DMS79 (cell line): ENCODE measurements around the gene FAM13A.
"Not testable (repeated sequence)": the region's sequence is repeated elsewhere in the genome, so short reads cannot be mapped to it uniquely, and the experiment has no call there.

ENCODE experiments used
- DNase-seq: peaks from one replicate; lab custom pipeline; 2025; lab: John Stamatoyannopoulos, UW

FAM13A gene

DNA sequence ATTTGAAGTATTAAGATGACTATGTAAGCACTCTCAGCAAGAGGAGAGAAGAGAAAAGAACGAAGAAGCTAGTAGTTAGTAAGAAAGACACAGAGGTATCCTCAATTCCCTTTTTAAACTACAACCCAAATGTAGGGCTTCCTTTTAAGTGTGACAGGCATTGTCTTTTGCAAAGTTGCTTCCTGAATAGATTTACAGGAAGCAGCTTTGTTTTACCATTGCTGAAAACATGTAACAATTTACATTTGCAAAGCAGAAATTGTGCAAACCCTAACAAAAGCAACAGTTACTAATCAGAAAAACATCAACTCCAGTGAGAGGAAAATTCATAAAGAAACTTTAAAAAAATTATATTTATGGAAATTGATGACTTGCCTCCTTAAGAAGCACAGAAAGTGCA lies 96.4 kb downstream of the FAM13A start:
- no peak for DNase-seq

DNA sequence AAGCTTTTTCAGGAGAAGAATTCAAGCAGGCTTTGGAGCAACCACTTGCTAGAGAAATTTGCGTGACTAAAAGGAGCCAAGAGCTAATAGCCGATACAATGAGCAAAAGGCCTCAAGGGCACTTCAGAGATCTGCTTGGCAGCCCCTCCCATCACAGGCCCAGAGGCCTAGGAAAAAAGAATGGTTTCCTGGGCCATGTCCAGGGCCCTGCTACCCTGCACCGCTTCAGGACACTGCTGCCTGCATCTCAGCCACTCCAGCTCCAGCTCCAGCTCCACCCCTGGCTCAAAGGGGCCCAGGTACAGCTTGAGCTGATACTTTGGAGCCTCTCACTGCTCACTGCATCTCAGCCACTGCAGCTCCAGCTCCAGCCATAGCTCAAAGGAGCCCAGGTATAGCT lies 98.9 kb downstream of the FAM13A start:
- DNase-seq, result peak; percentile 41

DNA sequence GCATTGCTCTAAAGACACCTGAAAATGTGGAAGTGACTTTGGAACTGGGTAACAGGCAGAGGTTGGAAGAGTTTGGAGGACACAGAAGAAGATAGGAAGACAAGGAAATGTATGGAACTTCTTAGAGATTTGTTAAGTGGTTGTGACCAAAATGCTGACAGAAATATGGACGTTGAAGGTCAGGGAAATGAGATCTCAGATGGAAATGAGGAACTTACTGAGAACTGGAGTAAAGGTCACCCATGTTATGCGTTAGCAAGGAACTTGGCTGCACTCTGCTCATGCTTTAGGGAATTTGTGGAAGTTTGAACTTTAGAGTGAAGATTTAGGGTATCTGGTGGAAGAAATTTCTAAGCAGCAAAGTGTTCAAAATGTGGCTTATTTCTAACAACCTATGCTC lies 99.4 kb downstream of the FAM13A start:
- DNase-seq, result no peak

- no peak for DNase-seq
Measured at GRCh38 chr4:88955580-88956380, 101.2 kb downstream of the FAM13A start.

DNA sequence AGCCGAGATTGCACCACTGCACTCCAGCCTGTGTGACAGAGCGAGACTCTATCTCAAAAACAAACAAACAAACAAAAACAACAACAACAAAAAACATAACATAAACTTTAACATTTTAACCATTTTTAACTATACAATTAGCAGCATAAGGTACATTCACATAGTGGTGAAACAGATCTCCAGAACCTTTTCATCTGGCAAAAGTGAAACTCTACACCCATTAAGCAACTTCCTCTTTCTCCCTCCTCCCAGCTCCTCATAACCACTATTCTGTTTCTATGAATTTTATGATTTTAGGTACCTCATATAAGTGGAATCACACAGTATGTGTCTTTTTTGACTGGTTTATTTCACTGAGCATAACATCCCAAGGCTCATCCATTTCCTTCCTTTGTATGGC lies 103.6 kb downstream of the FAM13A start:
- DNase-seq, result no peak

- DNase-seq, result no peak
Measured at GRCh38 chr4:88952081-88952480, 104.9 kb downstream of the FAM13A start.

GRCh38 chr4:88949605-88950004 lies 107.4 kb downstream of the FAM13A start:
- peak; percentile 84 for DNase-seq

DNA sequence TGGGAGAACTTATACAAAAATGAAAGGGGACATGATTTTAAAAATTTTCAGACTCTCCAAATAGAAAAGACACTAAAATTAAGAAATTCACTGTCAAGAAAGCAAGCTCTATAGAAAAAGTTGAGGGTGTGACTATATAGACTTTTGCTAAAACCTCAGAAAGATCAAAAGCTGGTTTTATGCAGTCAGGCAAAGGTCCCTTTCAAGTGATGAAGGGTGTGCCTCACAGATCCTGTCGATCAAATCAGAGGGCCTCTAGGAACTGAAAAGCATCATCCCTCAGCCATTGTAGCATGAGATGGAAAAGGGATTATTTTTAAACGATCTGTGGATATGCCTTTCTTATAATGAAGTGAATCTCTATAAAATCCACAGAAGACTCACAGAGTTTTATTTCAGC lies 116.5 kb downstream of the FAM13A start:
- DNase-seq, result no peak

DNA sequence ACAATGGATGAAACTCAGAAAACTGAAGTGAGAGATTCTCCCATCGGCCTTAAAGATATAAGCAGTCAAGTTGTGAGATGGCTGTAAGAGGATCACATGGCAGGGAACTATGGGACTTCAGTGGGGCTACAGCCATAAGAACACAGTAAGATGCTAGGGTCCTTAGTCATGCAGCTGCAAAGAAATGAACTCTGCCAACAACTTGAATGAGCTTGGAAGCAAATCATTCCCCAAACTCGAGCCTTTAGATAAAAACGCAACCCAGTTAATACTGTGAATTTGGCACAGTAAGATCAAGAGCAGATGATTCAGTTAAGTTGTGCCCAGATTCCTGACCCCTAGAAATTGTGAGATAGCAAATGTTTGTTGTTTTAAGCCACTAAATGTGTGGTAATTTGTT lies 117.3 kb downstream of the FAM13A start:
- no peak for DNase-seq

DNA sequence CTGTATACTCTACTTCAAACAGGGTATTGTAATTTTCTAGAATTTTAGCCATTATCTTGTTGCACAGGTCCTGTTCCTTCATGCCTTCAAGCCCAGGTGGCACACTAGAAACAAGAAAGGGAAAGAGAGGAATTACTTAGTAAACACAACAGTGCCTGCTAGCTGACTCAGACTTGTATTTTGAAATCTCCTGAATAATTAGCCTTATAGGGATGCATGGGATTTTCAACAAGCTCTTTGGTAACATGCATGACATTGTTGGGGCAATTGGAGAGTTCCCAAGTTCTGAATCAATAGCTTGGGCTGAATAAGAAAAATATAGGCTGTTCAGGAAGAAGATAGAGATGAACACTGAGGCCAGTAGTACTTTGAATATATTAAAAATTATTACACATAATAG lies 118.8 kb downstream of the FAM13A start:
- DNase-seq, result peak; percentile 14

- DNase-seq, result no peak
Measured at GRCh38 chr4:88937081-88937480, 119.9 kb downstream of the FAM13A start.

- peak; percentile 87 for DNase-seq
Measured at GRCh38 chr4:88933414-88934160, 123.4 kb downstream of the FAM13A start.

- DNase-seq, result no peak
Measured at GRCh38 chr4:88928852-88929251, 128.1 kb downstream of the FAM13A start.

- DNase-seq, result no peak
Measured at GRCh38 chr4:88927420-88927819, 129.6 kb downstream of the FAM13A start.

DNA sequence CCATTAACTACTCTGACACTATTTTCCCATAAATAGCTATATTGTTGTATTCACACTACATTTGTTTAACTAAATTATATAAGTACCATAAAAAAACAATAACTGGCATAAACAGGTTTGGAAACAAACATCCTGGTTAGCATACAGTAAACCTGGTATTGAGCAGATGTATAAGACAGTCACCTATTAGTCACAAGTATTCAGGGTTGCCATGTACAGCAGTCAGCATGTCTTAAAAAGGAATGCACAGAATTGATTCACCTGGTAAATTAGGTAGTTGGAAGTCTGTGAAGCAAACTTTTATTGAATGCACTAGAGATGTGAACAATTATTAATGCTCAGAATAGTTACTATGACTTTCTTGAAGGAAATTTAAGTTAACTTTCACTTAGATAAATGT lies 137.9 kb downstream of the FAM13A start:
- DNase-seq, result no peak

DNA sequence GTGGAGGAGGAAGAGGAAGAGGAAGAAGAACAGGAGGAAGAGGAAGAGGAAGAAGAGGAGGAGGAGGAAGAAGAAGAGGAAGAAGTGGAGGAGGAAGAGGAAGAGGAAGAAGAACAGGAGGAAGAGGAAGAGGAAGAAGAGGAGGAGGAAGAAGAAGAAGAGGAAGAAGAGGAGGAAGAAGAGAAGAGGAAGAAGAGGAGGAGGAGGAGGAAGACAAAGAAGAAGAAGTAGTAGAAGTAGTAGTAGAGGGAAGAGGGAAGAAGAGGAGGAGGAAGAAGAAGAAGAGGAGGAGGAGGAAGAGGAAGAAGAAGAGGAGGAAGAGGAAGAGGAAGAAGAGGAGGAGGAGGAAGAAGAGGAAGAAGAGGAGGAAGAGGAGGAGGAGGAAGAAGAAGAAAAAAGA lies 143.8 kb downstream of the FAM13A start:
- DNase-seq, result not testable (repeated sequence)

DNA sequence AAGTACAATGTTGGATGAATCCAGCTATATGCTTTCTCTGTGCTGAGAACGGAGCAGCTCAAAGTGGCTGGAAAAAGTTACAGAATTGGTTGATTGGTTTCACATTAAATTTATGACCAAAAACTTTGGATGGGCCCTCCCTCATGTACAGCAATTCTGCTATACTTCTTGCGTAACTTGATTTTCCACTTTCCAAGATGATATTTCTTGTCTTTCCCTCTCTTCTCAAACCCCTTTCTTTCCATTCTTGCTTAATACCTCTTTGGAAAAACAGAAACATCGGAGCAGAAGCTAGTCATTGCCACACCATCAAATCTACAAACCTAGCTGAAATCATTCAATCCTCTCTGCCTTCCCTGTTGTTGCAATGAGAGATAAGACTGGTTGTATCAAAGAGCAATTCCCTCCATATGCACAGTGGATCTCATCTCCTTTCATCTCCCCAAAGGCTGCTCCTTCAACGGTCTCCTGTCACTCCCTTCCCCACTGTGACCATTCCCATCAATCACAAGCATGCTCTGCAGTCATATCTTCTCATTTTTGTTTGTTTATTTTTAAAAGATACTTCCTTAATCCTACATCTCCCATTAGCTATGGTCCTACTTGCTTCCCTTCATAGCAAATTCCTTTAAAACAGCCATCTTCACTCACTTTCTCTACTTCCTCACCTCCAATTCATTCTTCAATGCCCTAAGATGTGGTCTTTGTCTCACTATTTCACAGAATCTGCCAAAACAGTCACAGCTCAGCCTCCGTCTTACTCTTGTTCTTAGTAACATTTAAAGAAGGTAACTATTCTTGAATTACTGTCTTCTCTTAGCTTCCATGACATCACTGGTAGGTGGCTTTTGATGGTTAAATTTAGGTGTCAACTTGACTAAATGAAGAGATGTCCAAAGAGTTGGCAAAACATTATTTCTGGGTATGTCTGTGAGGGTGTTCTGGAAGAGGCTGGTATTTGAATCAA lies 145.5 kb downstream of the FAM13A start:
- DNase-seq, result no peak

- no peak for DNase-seq
Measured at GRCh38 chr4:88910101-88910500, 146.9 kb downstream of the FAM13A start.

GRCh38 chr4:88908521-88908920 lies 148.5 kb downstream of the FAM13A start:
- no peak for DNase-seq

DNA sequence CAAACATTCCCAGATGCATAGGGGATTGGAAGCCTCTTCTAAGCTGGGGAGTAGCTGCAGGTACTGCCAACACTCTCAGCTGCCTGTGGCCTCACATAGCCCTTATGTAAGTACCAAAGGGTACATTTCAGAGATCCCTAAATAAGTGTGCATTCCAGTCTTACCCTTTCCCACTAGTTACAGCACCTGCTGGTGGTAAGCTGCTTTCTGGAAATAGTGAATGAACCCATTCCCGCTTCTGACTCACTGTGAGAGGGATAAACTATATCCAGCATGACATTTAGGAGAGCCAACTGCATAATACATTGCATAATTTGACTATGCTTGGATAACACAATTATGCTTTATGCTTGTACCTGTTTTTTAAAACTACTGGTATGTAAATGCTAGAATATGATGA lies 149.0 kb downstream of the FAM13A start:
- no peak for DNase-seq

DNA sequence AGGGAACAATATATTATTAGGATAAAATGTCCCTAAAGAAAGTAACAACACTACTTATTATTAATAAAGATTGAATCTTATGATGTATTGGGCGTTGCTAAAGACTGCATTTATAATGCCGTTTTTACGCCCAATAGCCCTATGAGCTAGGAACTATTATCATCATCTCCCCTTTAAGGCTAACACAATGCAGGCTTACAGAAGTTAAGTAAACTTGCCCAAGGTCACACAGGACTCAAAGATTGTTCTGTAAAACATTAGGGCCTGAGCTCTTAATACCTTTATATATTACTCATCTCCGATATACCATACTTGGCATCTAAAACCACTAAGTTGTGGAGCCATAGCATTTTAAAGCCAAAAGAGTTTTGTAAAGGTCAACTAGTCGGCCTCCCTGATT lies 149.5 kb downstream of the FAM13A start:
- DNase-seq, result no peak

GRCh38 chr4:88904240-88904639 lies 152.7 kb downstream of the FAM13A start:
- DNase-seq, result not testable (repeated sequence)
